Testis (tissue), 3 donors: ENCODE data around the gene HOXB8. TPM values are rescaled to one million over a fixed set of nuclear protein-coding genes. Genes with fewer than 3 reads are reported as not detected.

Source experiments
- DNase-seq: peaks from one replicate; pipeline ENCODE4 v3.0.0-alpha.2; 2019
- H3K27ac ChIP-seq, 2 donors: fragments of 200-600 bp; sonication (generic); one replicate each; pipeline ENCODE4 v1.5.1; 2019
- H3K27me3 ChIP-seq: fragments of 200-600 bp; sonication (generic); one replicate; pipeline ENCODE4 v1.5.1; 2019
- H3K36me3 ChIP-seq: fragments of 200-600 bp; sonication (generic); one replicate; pipeline ENCODE4 v1.5.1; 2017; ENCODE audit warnings: low read depth; ENCODE audit errors: missing control alignments
- H3K4me1 ChIP-seq: fragments of 200-600 bp; sonication (generic); one replicate; pipeline ENCODE4 v1.5.1; 2019
- H3K4me3 ChIP-seq, 2 donors: fragments of 200-600 bp; sonication (generic); one replicate each; pipeline ENCODE4 v1.5.1; 2017 to 2019
- H3K9me3 ChIP-seq: fragments of 200-600 bp; sonication (generic); one replicate; pipeline ENCODE4 v1.5.1; 2017
- CTCF ChIP-seq, 3 experiments: fragments of 450-650 bp in 2 of 3; fragments of 200-600 bp in 1 of 3; sonication (generic) in 1 of 3; IDR thresholded peaks; one replicate each; pipeline ENCODE4 v1.5.1; 2016 to 2019; ENCODE audit warnings: antibody characterized with exemption in 3 of 3, mild to moderate bottlenecking in 2 of 3, moderate library complexity in 1 of 3
- POLR2A ChIP-seq: fragments of 450-650 bp; IDR thresholded peaks from one replicate; pipeline ENCODE4 v1.6.1; 2017; ENCODE audit warnings: antibody characterized with exemption, mild to moderate bottlenecking, moderate library complexity
- WGBS, 2 donors: methylation state at CpG; one replicate each; pipeline ENCODE4 v1.1.5; 2018; 5-methylcytosine and 5-hydroxymethylcytosine counted together
- intact Hi-C: fragments of 100-400 bp; cut with DNase I; formaldehyde crosslinking; loops from one replicate; pipeline ENCODE4 v1.15.1; 2023; ENCODE audit warnings: low total_unique reads
- polyA plus RNA-seq: library from polyadenylated mRNA; stranded (reverse); fragments of 350-450 nt; fragmentation: Illumina TruSeq; extraction: RNeasy Lipid Tissue Mini Kit (QIAGEN cat#74804); gene quantifications from one replicate; pipeline ENCODE4 v1.2.3, GENCODE V29; 2014; ENCODE audit warnings: low read depth, low replicate concordance; ENCODE audit not compliant: insufficient read depth
- total RNA-seq, 2 donors: library from RNA; depleted of rRNA; stranded (reverse); fragments of >200 nt; gene quantifications; one replicate each; pipeline ENCODE4 v1.2.3, GENCODE V29; 2016

Gene HOXB8
- total and polyA plus RNA-seq, 3 donors from 2014 or later: 1.2 to 2.7 (median 2.0) TPM

- no peak for DNase-seq
- H3K4me1 ChIP-seq: peaks cover 5% of the 10 kb centered on the region
- H3K36me3 ChIP-seq: no peaks in the 10 kb centered on the region
- no peak overlapping the region for H3K27ac ChIP-seq
- no peaks in the 10 kb centered on the region for H3K27me3 ChIP-seq
- TF ChIP-seq POLR2A (no peak), CTCF (IDR thresholded peaks at IDR 0.05) (no peak)
- intact Hi-C loops: loop anchor here (10.0 kb wide), 1 partner anchor 96 kb away; no protein-coding TSS in a partner anchor
- H3K9me3 ChIP-seq: no peaks in the 10 kb centered on the region
- H3K4me3 ChIP-seq: no peak overlapping the region
Measured at GRCh38 chr17:48590607-48591161, 24.4 kb downstream of the HOXB8 start.

DNA sequence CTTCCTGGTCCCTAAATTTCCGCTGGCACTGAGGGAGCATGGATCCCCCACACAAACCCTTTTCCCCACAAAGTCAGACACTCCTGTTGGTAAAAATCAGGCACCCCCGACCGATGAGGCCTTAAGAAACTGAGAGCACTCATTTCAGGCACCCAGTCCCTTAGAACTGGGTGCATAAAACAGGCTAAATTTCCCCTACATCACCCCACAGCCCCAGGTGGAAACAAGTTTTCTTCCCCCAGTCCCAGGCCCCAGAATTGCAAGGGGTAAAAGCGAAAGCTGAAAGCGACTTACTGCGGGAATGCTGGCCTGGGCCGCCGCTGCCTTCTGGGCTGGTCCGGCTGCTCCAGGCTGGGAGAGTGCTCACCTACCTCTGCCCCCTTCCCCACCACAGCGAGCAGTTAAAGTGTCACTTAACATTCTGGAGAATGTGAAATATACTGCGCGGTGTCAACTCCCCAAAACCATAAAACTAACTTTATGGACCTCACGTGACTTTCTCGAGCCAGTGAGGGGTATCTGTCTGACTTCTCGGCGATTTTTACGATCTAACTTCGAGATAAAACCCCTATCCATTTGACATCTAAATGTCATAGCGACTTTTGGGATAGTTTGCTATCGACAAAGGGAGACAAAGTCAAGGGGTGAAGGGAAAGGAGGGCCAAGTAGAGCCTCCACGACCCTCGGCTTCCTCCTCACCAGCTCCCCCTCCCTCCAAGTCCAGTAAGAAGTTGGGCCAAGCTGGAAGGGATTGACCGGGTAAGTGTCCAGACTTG, 25.1 kb downstream of the HOXB8 start, which contains the start of gene HOXB3:
Gene HOXB3 (minus strand): TSS at position 411 of the 776 bp plus-strand sequence. CDS start 37,767 bp downstream, outside the sequence.
- Histone ChIP-seq H3K4me3 (no peak within 1 kb of the TSS), H3K4me1 (peaks cover 8% of the 10 kb centered on the region), H3K27me3 (no peaks in the 10 kb centered on the region), H3K27ac (no peak within 1 kb of the TSS), H3K36me3 (no peaks in the 10 kb centered on the region), H3K9me3 (no peaks in the 10 kb centered on the region)
- WGBS, 2 donors: 56 to 57% methylated on average over 23 of the region's 23 CpGs
- TF ChIP-seq POLR2A (no peak), CTCF (IDR thresholded peaks at IDR 0.05) (no peak)
- DNase-seq: no peak
- intact Hi-C loops: loop anchor here (10.0 kb wide), 1 partner anchor 95 kb away; no protein-coding TSS in a partner anchor

DNA sequence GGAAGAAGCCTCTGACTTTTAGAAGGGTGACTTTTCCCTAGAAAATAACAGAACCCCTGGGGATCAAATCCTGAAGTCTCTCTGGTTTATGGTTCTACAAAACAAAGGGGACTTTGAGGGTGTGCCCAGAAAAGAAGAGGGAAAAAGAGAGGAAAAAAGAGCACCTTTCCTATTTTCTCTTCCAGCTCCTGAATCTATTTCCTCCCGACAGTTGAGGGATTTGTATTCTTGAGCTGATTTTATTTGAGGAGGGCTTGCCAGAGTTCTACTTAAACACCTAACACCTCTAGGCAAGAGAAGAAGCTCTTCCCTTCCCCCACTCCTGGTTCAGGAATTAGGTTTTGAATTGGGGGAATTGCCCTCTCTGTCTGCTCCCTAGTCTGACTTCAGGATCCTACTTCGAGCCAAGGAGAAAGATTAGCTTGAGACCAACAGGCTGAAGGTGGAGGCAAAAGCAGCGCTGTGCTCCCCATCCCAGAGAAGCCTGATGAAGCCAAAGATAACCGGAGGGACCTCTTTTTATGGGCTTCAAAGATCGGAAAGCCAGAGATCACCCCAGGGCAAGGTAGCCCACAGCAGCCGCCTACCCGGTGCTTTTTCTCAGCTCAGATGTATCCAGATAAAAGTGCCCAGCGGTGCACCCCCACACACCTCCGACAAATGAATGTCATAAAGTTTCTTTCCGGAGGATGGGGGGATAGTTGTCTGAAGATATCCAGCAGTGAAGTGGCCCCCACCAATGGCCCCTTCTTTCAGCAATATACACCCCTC, 25.8 kb downstream of the HOXB8 start:
- TF ChIP-seq POLR2A (no peak), CTCF (IDR thresholded peaks at IDR 0.05) (no peak)
- DNase-seq: no peak
- intact Hi-C loops: no loop called here
- WGBS, 2 donors: 26 to 38% methylated on average over 8 to 10 of the region's 10 CpGs
- Histone ChIP-seq H3K27me3 (no peaks in the 10 kb centered on the region), H3K4me3 (no peak overlapping the region), H3K36me3 (no peaks in the 10 kb centered on the region), H3K4me1 (peaks cover 10% of the 10 kb centered on the region), H3K27ac (no peak overlapping the region), H3K9me3 (no peaks in the 10 kb centered on the region)

DNA sequence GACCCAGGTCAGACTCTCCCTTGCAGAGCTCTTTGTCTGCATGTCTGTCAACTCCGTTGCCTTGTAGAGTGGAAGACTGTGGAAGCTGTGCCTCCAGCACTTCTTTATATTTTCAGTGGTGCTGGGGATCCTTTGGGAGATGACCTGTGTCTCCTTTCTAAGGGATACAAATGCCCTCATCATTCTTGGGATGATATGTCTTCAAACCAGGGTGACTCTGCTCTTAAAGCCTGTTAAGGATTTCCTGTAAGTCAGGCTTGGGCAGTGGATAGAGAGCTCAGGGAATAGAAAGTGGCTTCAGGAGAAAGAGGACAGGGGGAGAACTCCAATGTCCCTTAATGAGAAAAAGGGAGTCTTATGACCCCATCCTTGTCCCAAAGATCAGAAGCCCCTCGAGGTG, 26.6 kb downstream of the HOXB8 start:
- Histone ChIP-seq H3K9me3 (no peaks in the 10 kb centered on the region), H3K4me3 (no peak overlapping the region), H3K36me3 (no peaks in the 10 kb centered on the region), H3K4me1 (peaks cover 10% of the 10 kb centered on the region), H3K27me3 (no peaks in the 10 kb centered on the region), H3K27ac (no peak overlapping the region)
- intact Hi-C loops: no loop called here
- TF ChIP-seq POLR2A (no peak), CTCF (IDR thresholded peaks at IDR 0.05) (no peak)
- DNase-seq: no peak
- WGBS, 2 donors: 50 to 55% methylated on average over 2 of the region's 2 CpGs
